ENCODE measurements around the gene SRXN1. TPM values are rescaled to one million over a fixed set of nuclear protein-coding genes. Genes with fewer than 3 reads are reported as not detected.

Gene SRXN1
- total RNA-seq, 1 experiment from 2014 or later = 125 TPM

GRCh38 chr20:677957-678356 is 25.0 kb upstream of the SRXN1 start:
- DNase-seq (ENCODE audit: low read depth, low spot score) = no peak
- in situ Hi-C loops (cut with HindIII; ENCODE audit: low pct_unique_long_range_greater_than_20kb, low sequenced_read_pairs) = no loop called here

- DNase-seq (ENCODE audit: low read depth, low spot score) = no peak
- in situ Hi-C loops (cut with HindIII; ENCODE audit: low pct_unique_long_range_greater_than_20kb, low sequenced_read_pairs) = no loop called here
Observed at GRCh38 chr20:676967-677366, 24.0 kb upstream of the SRXN1 start.

- in situ Hi-C loops (cut with HindIII; ENCODE audit: low pct_unique_long_range_greater_than_20kb, low sequenced_read_pairs) = no loop called here
- no peak for DNase-seq (ENCODE audit: low read depth, low spot score)
Observed at GRCh38 chr20:676315-676937, 23.4 kb upstream of the SRXN1 start.

GRCh38 chr20:675453-676314 is 22.7 kb upstream of the SRXN1 start, which contains the start of gene SCRT2:
Gene SCRT2, minus strand, starts transcription at chr20:675802. Its CDS starts 201 bp downstream, at chr20:675601.
- peak; percentile 54 for DNase-seq (ENCODE audit: low read depth, low spot score)
- in situ Hi-C loops (cut with HindIII; ENCODE audit: low pct_unique_long_range_greater_than_20kb, low sequenced_read_pairs) = no loop called here

- in situ Hi-C loops (cut with HindIII; ENCODE audit: low pct_unique_long_range_greater_than_20kb, low sequenced_read_pairs) = no loop called here
- no peak for DNase-seq (ENCODE audit: low read depth, low spot score)
Observed at GRCh38 chr20:675033-675452, 22.0 kb upstream of the SRXN1 start.

GRCh38 chr20:673603-674001 is 20.6 kb upstream of the SRXN1 start:
- in situ Hi-C loops (cut with HindIII; ENCODE audit: low pct_unique_long_range_greater_than_20kb, low sequenced_read_pairs) = no loop called here
- no peak for DNase-seq (ENCODE audit: low read depth, low spot score)

- DNase-seq (ENCODE audit: low read depth, low spot score) = peak; percentile 65
- in situ Hi-C loops (cut with HindIII; ENCODE audit: low pct_unique_long_range_greater_than_20kb, low sequenced_read_pairs) = no loop called here
Observed at GRCh38 chr20:672963-673602, 20.1 kb upstream of the SRXN1 start.

- in situ Hi-C loops (cut with HindIII; ENCODE audit: low pct_unique_long_range_greater_than_20kb, low sequenced_read_pairs) = no loop called here
- DNase-seq (ENCODE audit: low read depth, low spot score) = no peak
Observed at GRCh38 chr20:671252-672030, 18.4 kb upstream of the SRXN1 start.

- DNase-seq (ENCODE audit: low read depth, low spot score) = no peak
- in situ Hi-C loops (cut with HindIII; ENCODE audit: low pct_unique_long_range_greater_than_20kb, low sequenced_read_pairs) = no loop called here
Observed at GRCh38 chr20:669573-669972, 16.6 kb upstream of the SRXN1 start.

GRCh38 chr20:668638-669037 is 15.6 kb upstream of the SRXN1 start:
- in situ Hi-C loops (cut with HindIII; ENCODE audit: low pct_unique_long_range_greater_than_20kb, low sequenced_read_pairs) = no loop called here
- DNase-seq (ENCODE audit: low read depth, low spot score) = no peak

GRCh38 chr20:668050-668449 is 15.1 kb upstream of the SRXN1 start:
- no peak for DNase-seq (ENCODE audit: low read depth, low spot score)
- in situ Hi-C loops (cut with HindIII; ENCODE audit: low pct_unique_long_range_greater_than_20kb, low sequenced_read_pairs) = no loop called here

- in situ Hi-C loops (cut with HindIII; ENCODE audit: low pct_unique_long_range_greater_than_20kb, low sequenced_read_pairs) = no loop called here
- peak; percentile 58 for DNase-seq (ENCODE audit: low read depth, low spot score)
Observed at GRCh38 chr20:667351-668034, 14.5 kb upstream of the SRXN1 start.

- in situ Hi-C loops (cut with HindIII; ENCODE audit: low pct_unique_long_range_greater_than_20kb, low sequenced_read_pairs) = no loop called here
- DNase-seq (ENCODE audit: low read depth, low spot score) = no peak
Observed at GRCh38 chr20:666877-667276, 13.9 kb upstream of the SRXN1 start.

GRCh38 chr20:665276-665675 is 12.3 kb upstream of the SRXN1 start:
- in situ Hi-C loops (cut with HindIII; ENCODE audit: low pct_unique_long_range_greater_than_20kb, low sequenced_read_pairs) = no loop called here
- no peak for DNase-seq (ENCODE audit: low read depth, low spot score)

- no peak for DNase-seq (ENCODE audit: low read depth, low spot score)
- in situ Hi-C loops (cut with HindIII; ENCODE audit: low pct_unique_long_range_greater_than_20kb, low sequenced_read_pairs) = no loop called here
Observed at GRCh38 chr20:664576-664975, 11.6 kb upstream of the SRXN1 start.

- in situ Hi-C loops (cut with HindIII; ENCODE audit: low pct_unique_long_range_greater_than_20kb, low sequenced_read_pairs) = no loop called here
- DNase-seq (ENCODE audit: low read depth, low spot score) = no peak
Observed at GRCh38 chr20:664151-664550, 11.2 kb upstream of the SRXN1 start.

- in situ Hi-C loops (cut with HindIII; ENCODE audit: low pct_unique_long_range_greater_than_20kb, low sequenced_read_pairs) = no loop called here
Observed at GRCh38 chr20:663315-664090, 10.5 kb upstream of the SRXN1 start.

More at GRCh38 chr20:663315-664090, 10.5 kb upstream of the SRXN1 start:
- DNase-seq (ENCODE audit: low read depth, low spot score) = no peak

Measured in SK-MEL-5 (cell line).